Measurements from ENCODE around the gene RNF133. TPM values are rescaled to one million over a fixed set of nuclear protein-coding genes. Genes with fewer than 3 reads are reported as not detected.

The RNF133 gene
- polyA plus RNA-seq, 1 donor (not counting 4 experiments of a cell fraction or from before 2014, with no cell fraction given) = not detected

DNA sequence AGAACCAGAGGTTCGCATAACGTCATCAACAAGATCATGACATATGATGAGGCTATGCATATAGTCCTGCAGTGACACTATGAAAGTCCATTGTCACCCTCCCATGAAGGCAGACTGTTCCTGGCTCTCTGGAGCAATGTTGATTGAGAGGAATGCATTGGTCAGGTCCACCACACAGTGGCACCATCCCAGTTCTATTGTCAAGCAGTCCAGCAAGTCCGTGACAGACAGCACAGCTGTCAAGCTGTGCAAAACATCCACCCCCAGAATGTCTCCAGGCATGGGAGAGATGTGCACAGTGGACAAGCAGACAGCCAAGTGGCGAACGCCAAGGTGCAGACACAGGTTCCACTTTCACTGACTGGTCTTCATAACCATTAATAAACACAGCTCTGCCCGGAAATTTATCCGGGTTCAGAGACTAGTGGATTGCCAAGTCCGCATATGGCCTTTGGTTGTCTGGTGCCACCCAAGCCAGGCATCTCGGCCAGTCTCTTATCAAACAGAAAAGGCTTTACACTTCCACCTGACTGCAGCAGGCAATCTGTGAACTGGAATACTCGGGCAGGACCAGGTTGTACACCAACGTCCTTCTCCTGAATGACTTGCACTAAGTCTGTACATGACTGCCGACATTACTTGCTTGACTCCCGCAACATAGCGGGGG is 7.2 kb downstream of the RNF133 start:
- peaks cover 2% of the 10 kb centered on the region for H3K9me3 ChIP-seq (ENCODE audit: control insufficient read depth, low read depth, low read length)
- no peaks in the 10 kb centered on the region for H4K20me1 ChIP-seq (ENCODE audit: control insufficient read depth, extremely low read depth, insufficient read depth, low read length)
- H3K27me3 ChIP-seq (ENCODE audit: control insufficient read depth, extremely low read depth, insufficient read depth, low read length) = no peaks in the 10 kb centered on the region
- TF ChIP-seq, protein P1, sequence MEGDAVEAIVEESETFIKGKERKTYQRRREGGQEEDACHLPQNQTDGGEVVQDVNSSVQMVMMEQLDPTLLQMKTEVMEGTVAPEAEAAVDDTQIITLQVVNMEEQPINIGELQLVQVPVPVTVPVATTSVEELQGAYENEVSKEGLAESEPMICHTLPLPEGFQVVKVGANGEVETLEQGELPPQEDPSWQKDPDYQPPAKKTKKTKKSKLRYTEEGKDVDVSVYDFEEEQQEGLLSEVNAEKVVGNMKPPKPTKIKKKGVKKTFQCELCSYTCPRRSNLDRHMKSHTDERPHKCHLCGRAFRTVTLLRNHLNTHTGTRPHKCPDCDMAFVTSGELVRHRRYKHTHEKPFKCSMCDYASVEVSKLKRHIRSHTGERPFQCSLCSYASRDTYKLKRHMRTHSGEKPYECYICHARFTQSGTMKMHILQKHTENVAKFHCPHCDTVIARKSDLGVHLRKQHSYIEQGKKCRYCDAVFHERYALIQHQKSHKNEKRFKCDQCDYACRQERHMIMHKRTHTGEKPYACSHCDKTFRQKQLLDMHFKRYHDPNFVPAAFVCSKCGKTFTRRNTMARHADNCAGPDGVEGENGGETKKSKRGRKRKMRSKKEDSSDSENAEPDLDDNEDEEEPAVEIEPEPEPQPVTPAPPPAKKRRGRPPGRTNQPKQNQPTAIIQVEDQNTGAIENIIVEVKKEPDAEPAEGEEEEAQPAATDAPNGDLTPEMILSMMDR (optimal IDR thresholded peaks at IDR 0.05 in 1 of 3, IDR thresholded peaks at IDR 0.05 in 1 of 3, conservative IDR thresholded peaks at IDR 0.05 in 1 of 3; ENCODE audit: extremely low read depth in 1 of 3, insufficient read depth in 2 of 3, low read length in 3 of 3) = no peak
- TF ChIP-seq EZH2 (IDR thresholded peaks at IDR 0.05; ENCODE audit: low read length) = no peak
- dilution Hi-C loops (cut with MboI; ENCODE audit: extremely low pct_ligation_motif_present, low sequenced_read_pairs) = no loop called here
- no peak overlapping the region for H3K9ac ChIP-seq (ENCODE audit: control insufficient read depth, extremely low read depth, insufficient read depth, low read length)
- H3K27ac ChIP-seq (ENCODE audit: control insufficient read depth, insufficient read depth, low read length) = no peak overlapping the region
- no peaks in the 10 kb centered on the region for H3K4me1 ChIP-seq (ENCODE audit: control insufficient read depth, extremely low read depth, insufficient read depth, low read length)
- no peak overlapping the region for H3K4me2 ChIP-seq (ENCODE audit: control insufficient read depth, extremely low read depth, insufficient read depth, low read depth, low read length)
- no peak for DNase-seq (ENCODE audit: low read depth, low spot score)
- no peaks in the 10 kb centered on the region for H3K9me1 ChIP-seq (ENCODE audit: control insufficient read depth, extremely low read depth, insufficient read depth, low read length)
- no peaks in the 10 kb centered on the region for H3K79me2 ChIP-seq (ENCODE audit: control insufficient read depth, insufficient read depth, low read length)
- no peak overlapping the region for H3K4me3 ChIP-seq (ENCODE audit: control insufficient read depth in 2 of 3, extremely low read depth in 1 of 3, insufficient read depth in 2 of 3, low read depth in 1 of 3, low read length in 3 of 3)
- H2AFZ ChIP-seq (ENCODE audit: control insufficient read depth, low read length) = no peak overlapping the region
- no peak for FAIRE-seq
- H3K36me3 ChIP-seq (ENCODE audit: control insufficient read depth in 2 of 2, extremely low read depth in 1 of 2, insufficient read depth in 2 of 2, low read length in 2 of 2) = no peaks in the 10 kb centered on the region

DNA sequence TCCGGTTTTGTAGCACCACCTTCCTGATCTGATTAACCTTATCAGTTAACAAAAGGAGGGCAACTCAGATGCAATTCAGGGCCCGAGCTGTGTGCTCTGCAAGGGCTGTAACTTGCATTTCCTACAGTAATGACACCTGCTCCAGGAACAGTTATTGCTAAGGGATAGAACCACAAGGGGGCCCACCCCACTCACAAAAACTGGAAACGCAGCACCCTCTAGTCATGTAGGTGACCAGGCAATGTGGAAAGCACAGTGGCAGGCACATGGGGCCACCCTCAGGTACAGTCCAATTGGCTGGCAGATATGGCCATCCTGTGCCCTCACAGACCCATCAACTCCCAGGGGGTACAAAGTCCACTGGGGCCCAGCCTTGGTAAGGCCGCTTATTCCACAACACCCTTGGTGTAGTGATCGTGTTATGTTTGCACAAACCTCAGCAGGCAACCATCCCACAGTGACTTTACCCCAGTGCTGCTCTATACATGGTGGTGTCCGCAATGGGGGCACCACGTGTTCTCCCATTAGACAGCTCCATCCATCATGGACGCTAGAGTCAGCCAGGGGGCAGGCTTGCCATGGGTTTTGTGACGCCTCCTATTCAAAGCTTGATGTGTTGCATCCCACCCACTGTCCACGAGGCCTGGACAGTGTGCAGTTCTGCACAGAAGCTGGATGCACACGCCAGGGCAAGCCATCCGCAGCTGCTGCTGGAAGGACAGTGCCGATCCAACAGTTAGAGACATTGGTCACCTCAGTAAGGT is 9.4 kb downstream of the RNF133 start:
- Histone ChIP-seq H3K36me3 (ENCODE audit: control insufficient read depth in 2 of 2, extremely low read depth in 1 of 2, insufficient read depth in 2 of 2, low read length in 2 of 2) (no peaks in the 10 kb centered on the region), H3K4me1 (ENCODE audit: control insufficient read depth, extremely low read depth, insufficient read depth, low read length) (no peaks in the 10 kb centered on the region), H3K4me3 (ENCODE audit: control insufficient read depth in 2 of 3, extremely low read depth in 1 of 3, insufficient read depth in 2 of 3, low read depth in 1 of 3, low read length in 3 of 3) (no peak overlapping the region), H4K20me1 (ENCODE audit: control insufficient read depth, extremely low read depth, insufficient read depth, low read length) (no peaks in the 10 kb centered on the region), H3K9ac (ENCODE audit: control insufficient read depth, extremely low read depth, insufficient read depth, low read length) (no peak overlapping the region), H3K9me3 (ENCODE audit: control insufficient read depth, low read depth, low read length) (peaks cover 2% of the 10 kb centered on the region), H3K27me3 (ENCODE audit: control insufficient read depth, extremely low read depth, insufficient read depth, low read length) (no peaks in the 10 kb centered on the region), H3K27ac (ENCODE audit: control insufficient read depth, insufficient read depth, low read length) (no peak overlapping the region), H2AFZ (ENCODE audit: control insufficient read depth, low read length) (no peak overlapping the region), H3K4me2 (ENCODE audit: control insufficient read depth, extremely low read depth, insufficient read depth, low read depth, low read length) (no peak overlapping the region), H3K79me2 (ENCODE audit: control insufficient read depth, insufficient read depth, low read length) (no peaks in the 10 kb centered on the region), H3K9me1 (ENCODE audit: control insufficient read depth, extremely low read depth, insufficient read depth, low read length) (no peaks in the 10 kb centered on the region)
- dilution Hi-C loops (cut with MboI; ENCODE audit: extremely low pct_ligation_motif_present, low sequenced_read_pairs) = no loop called here
- TF ChIP-seq, protein P1 (optimal IDR thresholded peaks at IDR 0.05 in 1 of 3, IDR thresholded peaks at IDR 0.05 in 1 of 3, conservative IDR thresholded peaks at IDR 0.05 in 1 of 3; ENCODE audit: extremely low read depth in 1 of 3, insufficient read depth in 2 of 3, low read length in 3 of 3) = no peak
- no peak for TF ChIP-seq EZH2 (IDR thresholded peaks at IDR 0.05; ENCODE audit: low read length)
- DNase-seq (ENCODE audit: low read depth, low spot score) (no peak), FAIRE-seq (no peak)

All from keratinocyte (primary cell).